NCI-H526 (cell line): ENCODE data around the gene DHCR24.
"Not testable (repeated sequence)": the region's sequence is repeated elsewhere in the genome, so short reads cannot be mapped to it uniquely, and the experiment has no call there.

Source experiments
- DNase-seq, 2 experiments: peaks; one replicate each; lab custom pipeline; 2025; lab: John Stamatoyannopoulos, UW

DHCR24 gene

GRCh38 chr1:54886724-54887664 lies at the start of gene DHCR24:
TSS of gene DHCR24 (minus strand) at chr1:54887195. CDS start at chr1:54887119, 76 bp downstream.
- DNase-seq, result peak; percentile 70 to 94

- DNase-seq, result no peak
Observed at GRCh38 chr1:54936791-54937190, 49.8 kb upstream of the DHCR24 start.

- no peak for DNase-seq
Observed at GRCh38 chr1:54934869-54935268, 47.9 kb upstream of the DHCR24 start.

GRCh38 chr1:54934081-54934480 lies 47.1 kb upstream of the DHCR24 start:
- not testable (repeated sequence) for DNase-seq

GRCh38 chr1:54931275-54931840 lies 44.4 kb upstream of the DHCR24 start:
- DNase-seq, result no peak

- no peak for DNase-seq
Observed at GRCh38 chr1:54929700-54930099, 42.7 kb upstream of the DHCR24 start.

GRCh38 chr1:54928327-54928726 lies 41.3 kb upstream of the DHCR24 start:
- no peak for DNase-seq

- DNase-seq, result no peak
Observed at GRCh38 chr1:54927472-54928240, 40.7 kb upstream of the DHCR24 start.

- DNase-seq, result no peak
Observed at GRCh38 chr1:54926970-54927369, 40.0 kb upstream of the DHCR24 start.

- no peak for DNase-seq
Observed at GRCh38 chr1:54922921-54923421, 36.0 kb upstream of the DHCR24 start.

GRCh38 chr1:54922040-54922761 lies 35.2 kb upstream of the DHCR24 start:
- no peak for DNase-seq

- DNase-seq, result no peak
Observed at GRCh38 chr1:54919367-54920359, 32.7 kb upstream of the DHCR24 start.

GRCh38 chr1:54911076-54911475 lies 24.1 kb upstream of the DHCR24 start:
- DNase-seq, result not testable (repeated sequence)

GRCh38 chr1:54906586-54906985 lies 19.6 kb upstream of the DHCR24 start:
- DNase-seq, result no peak

GRCh38 chr1:54904476-54905048 lies 17.6 kb upstream of the DHCR24 start:
- no peak for DNase-seq

- no peak for DNase-seq
Observed at GRCh38 chr1:54894271-54894670, 7.3 kb upstream of the DHCR24 start.

GRCh38 chr1:54892586-54892985 lies 5.6 kb upstream of the DHCR24 start:
- no peak for DNase-seq

GRCh38 chr1:54889132-54889725 lies 2.2 kb upstream of the DHCR24 start:
- DNase-seq, result no peak

GRCh38 chr1:54888080-54888733 lies 1.2 kb upstream of the DHCR24 start:
- DNase-seq, result no peak
